HepG2 (cell line): ENCODE measurements around the gene ERBB3. TPM values are rescaled to one million over a fixed set of nuclear protein-coding genes. Genes with fewer than 3 reads are reported as not detected.
A peak's percentile ranks its signal among the peaks of the same experiment; 100 is the strongest.

Experiments used
- CBFB ChIP-seq: sonication (generic); formaldehyde crosslinking; IDR thresholded peaks from 2 replicates; pipeline ENCODE4 v1.4.0; 2020; ENCODE audit warnings: missing genetic modification reagents
- DR1 ChIP-seq: sonication (generic); formaldehyde crosslinking; IDR thresholded peaks from 2 replicates; pipeline ENCODE4 v1.8.0; 2021; ENCODE audit warnings: mild to moderate bottlenecking, missing genetic modification reagents, inconsistent platforms
- FOSL2 ChIP-seq: sonication (generic); formaldehyde crosslinking; IDR thresholded peaks from 2 replicates; pipeline ENCODE4 v1.4.0; 2020; ENCODE audit warnings: missing genetic modification reagents
- FOXA3 ChIP-seq: IDR thresholded peaks from 2 replicates; pipeline ENCODE4 v1.6.1; 2016; ENCODE audit warnings: missing genetic modification reagents, missing compliant biosample characterization
- GFI1 ChIP-seq: sonication (generic); formaldehyde crosslinking; IDR thresholded peaks from 2 replicates; pipeline ENCODE4 v1.5.0; 2020; ENCODE audit warnings: missing genetic modification reagents, mild to moderate bottlenecking, borderline replicate concordance
- HES4 ChIP-seq: sonication (generic); formaldehyde crosslinking; IDR thresholded peaks from 2 replicates; pipeline ENCODE4 v1.9.0; 2021; ENCODE audit warnings: mild to moderate bottlenecking, missing genetic modification reagents, borderline replicate concordance
- HMGXB4 ChIP-seq, 2 experiments: sonication (generic) in 1 of 2; formaldehyde crosslinking in 1 of 2; IDR thresholded peaks; 2 replicates each; pipeline versions ENCODE4 v1.4.0 to v1.6.1; 2018 to 2020; ENCODE audit warnings: missing genetic modification reagents in 2 of 2, borderline replicate concordance in 1 of 2, low read depth in 1 of 2, mild to moderate bottlenecking in 1 of 2, missing biosample characterization in 1 of 2
- HNRNPK ChIP-seq: fragments of 200-400 bp; formaldehyde crosslinking; IDR thresholded peaks from 2 replicates; pipeline ENCODE4 v1.6.1; 2018; ENCODE audit warnings: low read length, low read depth, moderate library complexity, mild to moderate bottlenecking; ENCODE audit not compliant: poor library complexity, severe bottlenecking
- NRL ChIP-seq: sonication (generic); formaldehyde crosslinking; IDR thresholded peaks from 2 replicates; pipeline ENCODE4 v1.5.0; 2020; ENCODE audit warnings: missing genetic modification reagents, mild to moderate bottlenecking, moderate library complexity, borderline replicate concordance
- RELA ChIP-seq: sonication (generic); formaldehyde crosslinking; IDR thresholded peaks from 2 replicates; pipeline ENCODE4 v1.4.0; 2020; ENCODE audit warnings: missing genetic modification reagents
- SMAD1 ChIP-seq: sonication (generic); formaldehyde crosslinking; IDR thresholded peaks from 2 replicates; pipeline ENCODE4 v1.4.0; 2020; ENCODE audit warnings: missing genetic modification reagents, low read depth, mild to moderate bottlenecking, borderline replicate concordance
- SOX6 ChIP-seq, 2 experiments: fragments of 450-650 bp in 1 of 2; sonication (generic) in 1 of 2; formaldehyde crosslinking in 1 of 2; IDR thresholded peaks; 2 replicates each; pipeline versions ENCODE4 v1.4.0 to v1.6.1; 2017 to 2020; ENCODE audit warnings: antibody characterized with exemption in 1 of 2, mild to moderate bottlenecking in 1 of 2, missing genetic modification reagents in 1 of 2
- XRCC5 ChIP-seq: fragments of 200-400 bp; formaldehyde crosslinking; optimal IDR thresholded peaks from 2 replicates; pipeline ENCODE3; 2017; ENCODE audit warnings: mild to moderate bottlenecking, low read length
- ZMYM2 ChIP-seq: sonication (generic); formaldehyde crosslinking; IDR thresholded peaks from 2 replicates; pipeline ENCODE4 v1.8.0; 2022; ENCODE audit warnings: mild to moderate bottlenecking, missing genetic modification reagents
- ZNF136 ChIP-seq: sonication (generic); formaldehyde crosslinking; IDR thresholded peaks from 2 replicates; pipeline ENCODE4 v1.8.1; 2022; ENCODE audit warnings: low read depth, mild to moderate bottlenecking, moderate library complexity, missing genetic modification reagents
- ZNF207 ChIP-seq: fragments of 450-650 bp; IDR thresholded peaks from 2 replicates; pipeline ENCODE4 v1.6.1; 2016; ENCODE audit warnings: antibody characterized with exemption, borderline replicate concordance
- ZNF713 ChIP-seq: sonication (generic); formaldehyde crosslinking; IDR thresholded peaks from 2 replicates; pipeline ENCODE4 v1.4.0; 2020; ENCODE audit warnings: mild to moderate bottlenecking, missing genetic modification reagents
- ZSCAN31 ChIP-seq: sonication (generic); formaldehyde crosslinking; IDR thresholded peaks from 2 replicates; pipeline ENCODE4 v1.5.0; 2020; ENCODE audit warnings: low read depth, mild to moderate bottlenecking, missing genetic modification reagents
- ZZZ3 ChIP-seq: sonication (generic); formaldehyde crosslinking; IDR thresholded peaks from 2 replicates; pipeline ENCODE4 v1.4.0; 2020; ENCODE audit warnings: missing genetic modification reagents, mild to moderate bottlenecking, borderline replicate concordance
- polyA plus RNA-seq, 8 experiments: library from polyadenylated mRNA; depleted of rRNA in 3 of 8; stranded (reverse) in 7 of 8; unstranded in 1 of 8; fragments of >200 nt; fragmentation: Illumina TruSeq in 4 of 8; extraction: Trizol in 4 of 8; gene quantifications; 2 replicates each; pipeline versions ENCODE4 v1.2.1 to v1.2.3, GENCODE V29; 2011 to 2016; ENCODE audit warnings: low read depth in 4 of 8, missing spikeins in 1 of 8, mixed read lengths in 1 of 8; ENCODE audit not compliant: insufficient read depth in 1 of 8
- total RNA-seq, 5 experiments: library from RNA; depleted of rRNA; stranded (reverse); fragments of >200 nt; fragmentation: Illumina TruSeq; extraction: Trizol; gene quantifications; 2 replicates each; pipeline ENCODE4 v1.2.3, GENCODE V29; 2016; ENCODE audit warnings: low read depth in 1 of 5
- TF ChIP-seq, protein P1 (sequence below): sonication (generic); formaldehyde crosslinking; conservative IDR thresholded peaks from 2 replicates; pipeline ENCODE4 v1.4.0; 2020; ENCODE audit warnings: mild to moderate bottlenecking, missing genetic modification reagents, moderate library complexity
- TF ChIP-seq, protein P2 (sequence below): sonication (generic); formaldehyde crosslinking; IDR thresholded peaks from 2 replicates; pipeline ENCODE4 v1.5.1; 2020; ENCODE audit warnings: missing genetic modification reagents, mild to moderate bottlenecking, borderline replicate concordance

ERBB3 gene
- total and polyA plus RNA-seq, 2 of the 13 experiments (the other 11 are each of a cell fraction or from before 2014, with no cell fraction given), result 93.6 to 358 TPM

DNA sequence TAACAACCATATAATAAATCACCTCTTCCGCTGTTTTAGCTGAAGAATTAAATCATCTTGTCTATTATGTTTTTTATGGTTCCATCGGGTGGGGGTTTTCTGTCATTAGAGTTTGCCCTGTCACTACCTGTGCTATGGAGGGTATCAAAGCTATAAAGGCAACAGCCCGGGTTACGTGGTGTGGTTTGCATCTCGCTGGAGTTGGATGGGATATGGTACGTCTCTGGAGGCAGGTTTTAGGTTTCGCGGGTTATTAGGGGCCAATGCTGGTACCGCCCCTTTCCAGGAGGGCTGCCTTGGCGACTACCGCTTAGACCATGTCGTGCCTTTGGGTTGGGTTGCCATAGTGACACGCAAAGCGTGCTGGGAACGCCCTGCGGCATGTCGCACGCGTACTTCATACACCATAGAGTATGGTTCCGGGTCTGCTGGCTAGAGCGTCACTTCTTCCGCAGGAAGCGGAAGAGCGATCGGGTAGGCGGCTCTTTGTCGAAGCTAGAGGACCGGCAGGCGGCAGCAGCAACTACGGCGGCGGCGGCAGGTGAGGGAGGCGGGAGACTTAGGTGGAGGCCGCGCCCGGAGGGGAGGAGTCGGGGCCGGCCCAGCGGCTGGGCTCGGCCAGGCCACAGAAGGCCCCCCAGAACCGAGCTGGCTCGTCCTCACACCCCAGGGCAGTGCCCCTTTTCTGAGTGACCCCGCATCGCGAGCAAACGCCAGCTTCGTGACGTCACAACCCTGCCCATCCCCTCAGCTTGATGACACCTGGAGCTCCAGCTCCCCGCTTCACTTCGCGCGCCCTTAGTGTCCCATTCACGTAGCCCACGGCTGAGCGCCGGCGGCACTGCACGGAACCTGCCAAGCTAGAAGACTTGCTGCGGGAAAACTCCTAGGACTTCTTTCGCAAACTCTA is 38.1 kb downstream of the ERBB3 start, which contains the start of gene ZC3H10 (continued):
- TF ChIP-seq, protein P1, sequence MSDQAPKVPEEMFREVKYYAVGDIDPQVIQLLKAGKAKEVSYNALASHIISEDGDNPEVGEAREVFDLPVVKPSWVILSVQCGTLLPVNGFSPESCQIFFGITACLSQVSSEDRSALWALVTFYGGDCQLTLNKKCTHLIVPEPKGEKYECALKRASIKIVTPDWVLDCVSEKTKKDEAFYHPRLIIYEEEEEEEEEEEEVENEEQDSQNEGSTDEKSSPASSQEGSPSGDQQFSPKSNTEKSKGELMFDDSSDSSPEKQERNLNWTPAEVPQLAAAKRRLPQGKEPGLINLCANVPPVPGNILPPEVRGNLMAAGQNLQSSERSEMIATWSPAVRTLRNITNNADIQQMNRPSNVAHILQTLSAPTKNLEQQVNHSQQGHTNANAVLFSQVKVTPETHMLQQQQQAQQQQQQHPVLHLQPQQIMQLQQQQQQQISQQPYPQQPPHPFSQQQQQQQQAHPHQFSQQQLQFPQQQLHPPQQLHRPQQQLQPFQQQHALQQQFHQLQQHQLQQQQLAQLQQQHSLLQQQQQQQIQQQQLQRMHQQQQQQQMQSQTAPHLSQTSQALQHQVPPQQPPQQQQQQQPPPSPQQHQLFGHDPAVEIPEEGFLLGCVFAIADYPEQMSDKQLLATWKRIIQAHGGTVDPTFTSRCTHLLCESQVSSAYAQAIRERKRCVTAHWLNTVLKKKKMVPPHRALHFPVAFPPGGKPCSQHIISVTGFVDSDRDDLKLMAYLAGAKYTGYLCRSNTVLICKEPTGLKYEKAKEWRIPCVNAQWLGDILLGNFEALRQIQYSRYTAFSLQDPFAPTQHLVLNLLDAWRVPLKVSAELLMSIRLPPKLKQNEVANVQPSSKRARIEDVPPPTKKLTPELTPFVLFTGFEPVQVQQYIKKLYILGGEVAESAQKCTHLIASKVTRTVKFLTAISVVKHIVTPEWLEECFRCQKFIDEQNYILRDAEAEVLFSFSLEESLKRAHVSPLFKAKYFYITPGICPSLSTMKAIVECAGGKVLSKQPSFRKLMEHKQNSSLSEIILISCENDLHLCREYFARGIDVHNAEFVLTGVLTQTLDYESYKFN (CRISPR knock-in tag), result peak; percentile 71
- no peak for TF ChIP-seq ZNF136 (CRISPR knock-in tag)
- no peak for TF ChIP-seq GFI1 (CRISPR knock-in tag)
- TF ChIP-seq ZSCAN31 (CRISPR knock-in tag), result peak; percentile 95
- peak; percentile 68 for TF ChIP-seq XRCC5
- TF ChIP-seq ZZZ3 (CRISPR knock-in tag), result peak; percentile 98
- no peak for TF ChIP-seq SOX6 (IDR thresholded peaks at IDR 0.05)
- TF ChIP-seq SOX6 (CRISPR knock-in tag; IDR thresholded peaks at IDR 0.05), result peak; percentile 80
- TF ChIP-seq, protein P2, sequence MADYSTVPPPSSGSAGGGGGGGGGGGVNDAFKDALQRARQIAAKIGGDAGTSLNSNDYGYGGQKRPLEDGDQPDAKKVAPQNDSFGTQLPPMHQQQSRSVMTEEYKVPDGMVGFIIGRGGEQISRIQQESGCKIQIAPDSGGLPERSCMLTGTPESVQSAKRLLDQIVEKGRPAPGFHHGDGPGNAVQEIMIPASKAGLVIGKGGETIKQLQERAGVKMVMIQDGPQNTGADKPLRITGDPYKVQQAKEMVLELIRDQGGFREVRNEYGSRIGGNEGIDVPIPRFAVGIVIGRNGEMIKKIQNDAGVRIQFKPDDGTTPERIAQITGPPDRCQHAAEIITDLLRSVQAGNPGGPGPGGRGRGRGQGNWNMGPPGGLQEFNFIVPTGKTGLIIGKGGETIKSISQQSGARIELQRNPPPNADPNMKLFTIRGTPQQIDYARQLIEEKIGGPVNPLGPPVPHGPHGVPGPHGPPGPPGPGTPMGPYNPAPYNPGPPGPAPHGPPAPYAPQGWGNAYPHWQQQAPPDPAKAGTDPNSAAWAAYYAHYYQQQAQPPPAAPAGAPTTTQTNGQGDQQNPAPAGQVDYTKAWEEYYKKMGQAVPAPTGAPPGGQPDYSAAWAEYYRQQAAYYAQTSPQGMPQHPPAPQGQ (CRISPR knock-in tag), result peak; percentile 62; the same call in 1 of the 2 replicates
- peak; percentile 65 for TF ChIP-seq FOSL2 (CRISPR knock-in tag)
- TF ChIP-seq RELA (CRISPR knock-in tag), result no peak
- peak; percentile 57; the same call in 1 of the 2 replicates for TF ChIP-seq HES4 (CRISPR knock-in tag)
- no peak for TF ChIP-seq ZNF713 (CRISPR knock-in tag)
- TF ChIP-seq ZMYM2 (CRISPR knock-in tag), result no peak
- TF ChIP-seq CBFB (CRISPR knock-in tag), result peak; percentile 88
- TF ChIP-seq HMGXB4 (CRISPR knock-in tag; IDR thresholded peaks at IDR 0.05; ENCODE audit: borderline replicate concordance in 1 of 2, low read depth in 1 of 2), result peak; percentile 81 to 97
- TF ChIP-seq HNRNPK, result peak; percentile 54
- 0 out of 2 replicates have a peak, but pooled peaks have one; percentile 58 for TF ChIP-seq SMAD1
- no peak for TF ChIP-seq NRL (CRISPR knock-in tag)
- peak; percentile 71 for TF ChIP-seq FOXA3 (CRISPR knock-in tag)
- peak; percentile 85 for TF ChIP-seq DR1 (CRISPR knock-in tag)
- no peak for TF ChIP-seq ZNF207
